CD14-positive monocyte (primary cell): Measurements from ENCODE around the gene RAB35. TPM values are rescaled to one million over a fixed set of nuclear protein-coding genes. Genes with fewer than 3 reads are reported as not detected.

Source experiments
- DNase-seq, 3 donors: peaks; one replicate each; pipeline ENCODE4 v3.0.0-alpha.2; 2011 to 2022
- H2AFZ ChIP-seq: 2 replicates; pipeline ENCODE4 v1.6.0; 2012; ENCODE audit warnings: mild to moderate bottlenecking, low read depth, low read length, inconsistent platforms; ENCODE audit not compliant: insufficient read depth, poor library complexity, severe bottlenecking
- H3K27ac ChIP-seq, 2 donors: 1 replicate in 1 of 2; 2 replicates in 1 of 2; pipeline ENCODE4 v1.5.1; 2012 to 2013; ENCODE audit warnings: low read length in 2 of 2, control low read depth in 1 of 2, inconsistent platforms in 1 of 2, low read depth in 1 of 2, mild to moderate bottlenecking in 1 of 2
- H3K27me3 ChIP-seq, 2 donors: one replicate each; pipeline versions ENCODE4 v1.6.0 to v1.6.1; 2011 to 2013; ENCODE audit warnings: low read length in 2 of 2; ENCODE audit not compliant: control insufficient read depth in 2 of 2, insufficient read depth in 2 of 2
- H3K36me3 ChIP-seq, 2 donors: replicated peaks in 1 of 2; 1 replicate in 1 of 2; 2 replicates in 1 of 2; pipeline versions ENCODE4 v1.5.1 to v1.6.1; 2012 to 2013; ENCODE audit warnings: low read length in 2 of 2, control low read depth in 1 of 2, inconsistent platforms in 1 of 2, mild to moderate bottlenecking in 1 of 2; ENCODE audit not compliant: insufficient read depth in 2 of 2, control insufficient read depth in 1 of 2
- H3K4me1 ChIP-seq, 2 donors: 1 replicate in 1 of 2; 2 replicates in 1 of 2; pipeline versions ENCODE4 v1.5.1 to v1.6.1; 2012 to 2013; ENCODE audit warnings: low read length in 2 of 2, control low read depth in 1 of 2, inconsistent platforms in 1 of 2, mild to moderate bottlenecking in 1 of 2, moderate library complexity in 1 of 2; ENCODE audit not compliant: insufficient read depth in 2 of 2, control insufficient read depth in 1 of 2
- H3K4me2 ChIP-seq: replicated peaks from 2 replicates; pipeline ENCODE3; 2012; ENCODE audit warnings: low read length, moderate library complexity, mild to moderate bottlenecking; ENCODE audit not compliant: poor library complexity, severe bottlenecking; ENCODE audit errors: extremely low read depth
- H3K4me3 ChIP-seq, 3 experiments: fragments of 200-600 bp in 1 of 3; sonication (generic) in 1 of 3; replicated peaks in 1 of 3; 1 replicate in 2 of 3; 2 replicates in 1 of 3; pipeline ENCODE4 v1.5.1; 2011 to 2013; ENCODE audit warnings: low read length in 3 of 3, mild to moderate bottlenecking in 3 of 3, control low read depth in 2 of 3, low read depth in 2 of 3, inconsistent platforms in 1 of 3, moderate library complexity in 1 of 3
- H3K79me2 ChIP-seq: 2 replicates; pipeline ENCODE4 v1.6.0; 2012; ENCODE audit warnings: mild to moderate bottlenecking, control low read depth, inconsistent platforms, low read length, moderate library complexity; ENCODE audit not compliant: insufficient read depth
- H3K9ac ChIP-seq: 2 replicates; pipeline ENCODE4 v1.6.0; 2017; ENCODE audit warnings: low read length, mild to moderate bottlenecking; ENCODE audit not compliant: insufficient read depth, poor library complexity, severe bottlenecking
- H3K9me3 ChIP-seq, 2 donors: replicated peaks in 1 of 2; 1 replicate in 1 of 2; 2 replicates in 1 of 2; pipeline versions ENCODE4 v1.5.1 to v1.6.1; 2012 to 2013; ENCODE audit warnings: low read length in 2 of 2, control low read depth in 1 of 2; ENCODE audit not compliant: control insufficient read depth in 1 of 2, insufficient read depth in 1 of 2
- H4K20me1 ChIP-seq: 2 replicates; pipeline ENCODE4 v1.6.0; 2012; ENCODE audit warnings: mild to moderate bottlenecking, low read length, control low read depth, moderate library complexity; ENCODE audit not compliant: insufficient read depth
- H3K27ac Mint-ChIP-seq, 7 donors: one replicate each; pipeline ENCODE4 v1.8.0; 2020; ENCODE audit warnings: mild to moderate bottlenecking in 7 of 7, mixed read lengths in 7 of 7, moderate library complexity in 6 of 7, inconsistent platforms in 2 of 7
- H3K27me3 Mint-ChIP-seq, 3 donors: one replicate each; pipeline ENCODE4 v1.8.0; 2021 to 2022; ENCODE audit warnings: low read depth in 3 of 3, mild to moderate bottlenecking in 3 of 3, mixed read lengths in 3 of 3, moderate library complexity in 3 of 3, inconsistent platforms in 1 of 3
- H3K36me3 Mint-ChIP-seq, 2 donors: one replicate each; pipeline ENCODE4 v1.8.0; 2020; ENCODE audit warnings: mixed read lengths in 2 of 2, inconsistent platforms in 1 of 2, mild to moderate bottlenecking in 1 of 2
- H3K4me1 Mint-ChIP-seq: one replicate; pipeline ENCODE4 v1.8.0; 2020; ENCODE audit warnings: mild to moderate bottlenecking, mixed read lengths
- H3K4me3 Mint-ChIP-seq, 2 donors: one replicate each; pipeline ENCODE4 v1.8.0; 2020; ENCODE audit warnings: mild to moderate bottlenecking in 2 of 2, mixed read lengths in 2 of 2, moderate library complexity in 1 of 2
- H3K9me3 Mint-ChIP-seq, 7 donors: one replicate each; pipeline ENCODE4 v1.8.0; 2020 to 2022; ENCODE audit warnings: mixed read lengths in 7 of 7, mild to moderate bottlenecking in 6 of 7, moderate library complexity in 6 of 7, inconsistent platforms in 2 of 7
- CTCF ChIP-seq: fragments of 200-600 bp; IDR thresholded peaks from one replicate; pipeline ENCODE4 v1.8.0; 2022; ENCODE audit warnings: antibody characterized with exemption, mild to moderate bottlenecking
- WGBS: methylation state at CpG from one replicate; pipeline ENCODE4 v1.1.5; 2013; ENCODE audit warnings: missing lambda C conversion rate; ENCODE audit not compliant: insufficient coverage; 5-methylcytosine and 5-hydroxymethylcytosine counted together
- intact Hi-C, 2 donors: fragments of 100-400 bp; cut with micrococcal nuclease; formaldehyde crosslinking; loops; one replicate each; pipeline versions ENCODE4 v1.15.0 to v1.15.1; 2023
- polyA plus RNA-seq, 3 donors: library from polyadenylated mRNA; depleted of rRNA in 1 of 3; unstranded in 2 of 3; stranded (reverse) in 1 of 3; fragments of 300-500 nt in 2 of 3; fragments of >200 nt in 1 of 3; fragmentation: Illumina TruSeq in 2 of 3; gene quantifications; 1 replicate in 2 of 3; 2 replicates in 1 of 3; pipeline ENCODE4 v1.2.3, GENCODE V29; 2012 to 2021

The RAB35 gene
- polyA plus RNA-seq, 3 donors, result 20.4 to 27.3 (median 21.6) TPM

GRCh38 chr12:120115066-120115465 is 1.5 kb downstream of the RAB35 start:
- Histone ChIP-seq H4K20me1 (peaks cover 79% of the 10 kb centered on the region), H3K36me3 (peaks cover 0 to 14% of the 10 kb centered on the region in 2 donors), H3K79me2 (peaks cover 65% of the 10 kb centered on the region), H3K27ac (peak overlapping the region in 1 of 2 donors; percentile 91), H3K9ac (peak overlapping the region; percentile 80), H3K4me1 (peaks cover 68 to 77% of the 10 kb centered on the region in 2 donors), H3K4me3 (peak overlapping the region in 1 of 3 experiments; percentile 91), H3K9me3 (peaks cover 0 to 3% of the 10 kb centered on the region in 2 donors), H2AFZ (no peak overlapping the region), H3K27me3 (no peaks in the 10 kb centered on the region), H3K4me2 (peak overlapping the region; percentile 89)
- WGBS, result 56% methylated on average over 3 of the region's 3 CpGs
- H3K4me1 Mint-ChIP-seq, result peaks cover 81% of the 10 kb centered on the region
- H3K36me3 Mint-ChIP-seq, result peaks cover 19 to 41% of the 10 kb centered on the region in 2 donors
- H3K27me3 Mint-ChIP-seq, result no peaks in the 10 kb centered on the region
- no peak for TF ChIP-seq CTCF
- DNase-seq, result no peak
- peak overlapping the region in 5 of 7 donors; percentile 13 to 97 (median 57) for H3K27ac Mint-ChIP-seq
- intact Hi-C loops, result loop anchor here in 1 of 2 donors (5.0 kb wide), 1 partner anchor 87 kb away; the partner anchor contains the start of gene RPLP0
- H3K4me3 Mint-ChIP-seq, result peak overlapping the region; percentile 43 to 99
- peaks cover 0 to 5% (median 0%) of the 10 kb centered on the region in 7 donors for H3K9me3 Mint-ChIP-seq

- Histone ChIP-seq H3K79me2 (peaks cover 90% of the 10 kb centered on the region), H4K20me1 (peaks cover 100% of the 10 kb centered on the region), H3K4me1 (peaks cover 43 to 47% of the 10 kb centered on the region in 2 donors), H3K27me3 (no peaks in the 10 kb centered on the region), H3K9ac (no peak overlapping the region), H3K4me2 (peak overlapping the region; percentile 26), H3K27ac (peak overlapping the region; percentile 70 to 71), H3K4me3 (peak overlapping the region in 1 of 3 experiments; percentile 26), H2AFZ (no peak overlapping the region), H3K9me3 (no peaks in the 10 kb centered on the region), H3K36me3 (peaks cover 16 to 42% of the 10 kb centered on the region in 2 donors)
- TF ChIP-seq CTCF, result no peak
- Mint-ChIP-seq H3K4me1 (peaks cover 56% of the 10 kb centered on the region), H3K27ac (peak overlapping the region; percentile 83 to 94 (median 89)), H3K27me3 (no peaks in the 10 kb centered on the region), H3K4me3 (peak overlapping the region; percentile 45 to 62), H3K9me3 (no peaks in the 10 kb centered on the region), H3K36me3 (peaks cover 41 to 75% of the 10 kb centered on the region in 2 donors)
- WGBS, result 22% methylated on average over 26 of the region's 26 CpGs
- intact Hi-C loops, result no loop called here
- peak; percentile 85 to 88 (median 87) for DNase-seq
These were observed 5.7 kb downstream of the RAB35 start for GRCh38 chr12:120110550-120111501.
